GM12878 (cell line): ENCODE results near the gene TTLL11. TPM values are rescaled to one million over a fixed set of nuclear protein-coding genes. Genes with fewer than 3 reads are reported as not detected.

Experiments used
- ATAC-seq: fragments of 200-7000 bp; cut with Tn5 transposase; 3 replicates; pipeline ENCODE4 v1.9.1; 2020; ENCODE audit warnings: mild to moderate bottlenecking, moderate library complexity
- BruUV-seq: library from RNA; stranded (reverse); fragments of 400-500 nt; replicated peaks from 2 replicates; lab custom pipeline; 2021; lab: Mats Ljungman, UMichigan
- CTCF ChIA-PET: fragments of 300-600 bp; sonication (Branson Sonifier 250); formaldehyde crosslinking; extraction: SDS; loops from one replicate; lab custom pipeline; 2021; ENCODE audit warnings: inconsistent platforms; lab: Yijun Ruan, JAX
- POLR2A ChIA-PET: fragments of 350-600 bp; formaldehyde crosslinking; extraction: SDS; loops from one replicate; lab custom pipeline; 2021; ENCODE audit warnings: inconsistent platforms; lab: Charles Lee
- RAD21 ChIA-PET: fragments of 300-600 bp; sonication (Branson Sonifier 250); formaldehyde crosslinking; loops from one replicate; lab custom pipeline; 2023; ENCODE audit warnings: antibody characterized with exemption; ENCODE audit not compliant: unreplicated experiment; lab: Charles Lee
- SMC1A ChIA-PET: fragments of 300-600 bp; sonication (Branson Sonifier 250); formaldehyde crosslinking; loops from one replicate; lab custom pipeline; 2023; ENCODE audit not compliant: unreplicated experiment, uncharacterized antibody; lab: Charles Lee
- DNase-seq: peaks from one replicate; pipeline ENCODE4 v3.0.0-alpha.2; 2011; ENCODE audit warnings: low read depth, low spot score
- FAIRE-seq: peaks from 3 replicates; lab custom pipeline; 2011; peaks lifted over from hg19 to GRCh38; lab: Jason Lieb, UNC
- H2AFZ ChIP-seq: 2 replicates; pipeline ENCODE4 v1.6.0; 2011; ENCODE audit warnings: low read depth, low read length, control low read depth; ENCODE audit not compliant: control insufficient read depth
- H3K27ac ChIP-seq: 2 replicates; pipeline ENCODE4 v1.5.1; 2011; ENCODE audit warnings: control low read depth; ENCODE audit not compliant: control insufficient read depth, insufficient read depth
- H3K27me3 ChIP-seq, 2 experiments: replicated peaks in 1 of 2; 2 replicates each; pipeline versions ENCODE4 v1.6.0 to v1.6.1; 2011; ENCODE audit warnings: low read length in 1 of 2; ENCODE audit not compliant: control insufficient read depth in 2 of 2, insufficient read depth in 2 of 2
- H3K36me3 ChIP-seq, 2 experiments: 2 replicates each; pipeline ENCODE4 v1.5.1; 2011; ENCODE audit warnings: low read length in 1 of 2; ENCODE audit not compliant: control insufficient read depth in 2 of 2, insufficient read depth in 2 of 2
- H3K4me1 ChIP-seq: 2 replicates; pipeline ENCODE4 v1.6.1; 2011; ENCODE audit warnings: mild to moderate bottlenecking, low read length, moderate library complexity, mixed read lengths; ENCODE audit not compliant: control insufficient read depth, insufficient read depth
- H3K4me2 ChIP-seq: 2 replicates; pipeline ENCODE4 v1.6.0; 2011; ENCODE audit warnings: control low read depth; ENCODE audit not compliant: control insufficient read depth, insufficient read depth
- H3K4me3 ChIP-seq: fragments of 200-600 bp; sonication (generic); 2 replicates; pipeline ENCODE4 v1.5.1; 2016
- H3K79me2 ChIP-seq: 2 replicates; pipeline ENCODE4 v1.6.0; 2011; ENCODE audit warnings: low read length; ENCODE audit not compliant: control insufficient read depth, insufficient read depth
- H3K9ac ChIP-seq: 2 replicates; pipeline ENCODE4 v1.8.0; 2011; ENCODE audit warnings: low read length, control low read depth, mixed read lengths; ENCODE audit not compliant: control insufficient read depth, insufficient read depth
- H3K9me3 ChIP-seq: replicated peaks from 3 replicates; pipeline ENCODE4 v1.5.1; 2011; ENCODE audit warnings: mild to moderate bottlenecking, low read length; ENCODE audit not compliant: control insufficient read depth, insufficient read depth
- H4K20me1 ChIP-seq: 2 replicates; pipeline ENCODE4 v1.6.0; 2011; ENCODE audit not compliant: control insufficient read depth, insufficient read depth
- KLF5 ChIP-seq: fragments of 450-650 bp; IDR thresholded peaks from 2 replicates; pipeline ENCODE4 v1.6.1; 2014; ENCODE audit warnings: mild to moderate bottlenecking; ENCODE audit not compliant: partially characterized antibody
- MTA3 ChIP-seq: IDR thresholded peaks from 2 replicates; pipeline ENCODE4 v1.6.1; 2012; ENCODE audit warnings: low read length, inconsistent platforms, borderline replicate concordance
- NFXL1 ChIP-seq: fragments of 450-650 bp; IDR thresholded peaks from 2 replicates; pipeline ENCODE4 v1.6.1; 2017; ENCODE audit warnings: antibody characterized with exemption, mild to moderate bottlenecking, borderline replicate concordance
- PKNOX1 ChIP-seq: fragments of 450-650 bp; IDR thresholded peaks from 2 replicates; pipeline ENCODE4 v1.6.1; 2016; ENCODE audit warnings: mild to moderate bottlenecking
- ZNF24 ChIP-seq: fragments of 450-650 bp; IDR thresholded peaks from 2 replicates; pipeline ENCODE4 v1.6.1; 2017; ENCODE audit warnings: antibody characterized with exemption, mild to moderate bottlenecking
- WGBS: methylation state at CpG from one replicate; pipeline ENCODE4 v1.1.6; 2016; ENCODE audit warnings: low lambda C conversion rate; ENCODE audit not compliant: insufficient replicate concordance, insufficient coverage; ENCODE audit errors: missing lambda C conversion rate; 5-methylcytosine and 5-hydroxymethylcytosine counted together
- in situ Hi-C: fragments of 300-500 bp; cut with MboI; formaldehyde crosslinking; loops from 9 replicates; pipeline ENCODE4 v1.14.3; 2018; ENCODE audit warnings: mixed read lengths
- intact Hi-C: fragments of 100-400 bp; cut with micrococcal nuclease; formaldehyde crosslinking; loops from one replicate; pipeline ENCODE4 v1.14.2; 2022; ENCODE audit not compliant: unreplicated experiment
- polyA plus RNA-seq, 11 experiments: library from polyadenylated mRNA; depleted of rRNA in 4 of 11; unstranded in 6 of 11; stranded (reverse) in 5 of 11; fragments of >200 nt; fragmentation: Nextera tagmentation in 4 of 11; fragmentation: Illumina TruSeq in 1 of 11; extraction: Ambion mirVana in 4 of 11; extraction: Trizol in 1 of 11; gene quantifications; 1 replicate in 1 of 11; 2 replicates in 10 of 11; pipeline versions ENCODE4 v1.2.1 to v1.2.3, GENCODE V29; 2011 to 2016; ENCODE audit warnings: inconsistent platforms in 2 of 11, missing spikeins in 2 of 11, low read depth in 1 of 11
- total RNA-seq, 4 experiments: library from RNA; depleted of rRNA in 3 of 4; stranded (reverse); fragments of >200 nt in 3 of 4; fragmentation: Illumina TruSeq in 1 of 4; extraction: Trizol in 1 of 4; gene quantifications; 2 replicates each; pipeline versions ENCODE4 v1.2.1 to v1.2.3, GENCODE V29; 2013 to 2021

TTLL11 gene
- total and polyA plus RNA-seq, 10 of the 15 experiments (the other 5 are each of a cell fraction or from before 2014, with no cell fraction given) = 1.2 to 3.7 (median 2.9) TPM

DNA sequence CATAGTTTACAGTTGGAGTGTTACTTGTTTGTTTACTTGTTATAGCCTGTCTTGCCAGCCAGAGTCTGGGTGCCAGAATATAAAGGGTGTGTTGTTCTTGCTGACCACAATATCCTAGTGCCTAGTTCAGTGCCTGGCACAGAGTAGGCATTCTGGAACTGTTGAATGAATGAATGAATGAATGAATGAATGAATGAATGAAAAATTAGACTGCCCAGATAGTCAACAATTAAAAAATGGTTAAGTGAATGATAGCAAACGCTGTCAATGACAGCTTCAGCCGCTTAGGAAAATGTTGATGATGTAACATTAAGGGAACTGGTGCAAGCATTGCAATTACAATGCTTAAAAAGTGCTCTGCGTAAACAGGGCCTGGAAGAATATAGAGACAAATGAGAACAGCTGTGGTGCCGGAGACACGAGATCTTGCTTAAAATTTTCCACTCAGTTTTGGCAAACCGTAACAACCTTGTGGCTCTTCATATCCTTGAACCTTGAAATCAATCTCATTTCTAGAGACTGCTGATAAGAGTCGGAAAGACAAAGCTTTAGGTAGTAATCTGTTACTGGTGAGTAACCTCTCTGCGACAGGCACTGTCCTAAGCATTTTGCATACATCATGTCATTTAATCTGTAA lies 4.7 kb upstream of the TTLL11 start:
- no peak overlapping the region for H3K27ac ChIP-seq
- ChIA-PET POLR2A (interaction anchor here (0.5 kb wide), 1 partner anchor 268 kb away, joined by 3 read pairs; no protein-coding TSS in a partner anchor), CTCF (interaction anchor here (0.6 to 4.8 kb wide), 25 partner anchors 9 to 712 kb away, joined by 3 to 163 read pairs (median 9); partner anchors contain the start of genes MRRF and RBM18), SMC1A (interaction anchor here (0.7 to 3.6 kb wide), 7 partner anchors 12 to 711 kb away, joined by 3 to 41 read pairs (median 12); no protein-coding TSS in a partner anchor), RAD21 (interaction anchor here (0.8 to 3.9 kb wide), 3 partner anchors 25 to 253 kb away, joined by 3 to 76 read pairs (median 40); no protein-coding TSS in a partner anchor)
- TF ChIP-seq KLF5 = no peak
- TF ChIP-seq ZNF24 = peak; percentile 55; the same call in 1 of the 2 replicates
- TF ChIP-seq PKNOX1 = no peak
- TF ChIP-seq NFXL1 = no peak
- no peak for TF ChIP-seq MTA3
- WGBS = 31% methylated on average over 8 of the region's 8 CpGs
- no peaks in the 10 kb centered on the region for H3K4me1 ChIP-seq
- H3K9me3 ChIP-seq = no peaks in the 10 kb centered on the region
- no peak overlapping the region for H3K4me3 ChIP-seq
- no peak overlapping the region for H3K9ac ChIP-seq
- BruUV-seq = no TSS peak
- ATAC-seq (no peak), FAIRE-seq (no peak), DNase-seq (no peak)
- no peak overlapping the region for H2AFZ ChIP-seq
- no peak overlapping the region for H3K4me2 ChIP-seq
- intact Hi-C loops = loop anchor here (2.0 kb wide), 2 partner anchors 355 to 713 kb away; no protein-coding TSS in a partner anchor
- H3K79me2 ChIP-seq = no peaks in the 10 kb centered on the region; the same call in 1 of the 2 replicates
- H4K20me1 ChIP-seq = no peaks in the 10 kb centered on the region
- in situ Hi-C loops = loop anchor here (10.0 kb wide), 1 partner anchor 717 kb away; no protein-coding TSS in a partner anchor
- no peaks in the 10 kb centered on the region for H3K36me3 ChIP-seq
- H3K27me3 ChIP-seq = no peaks in the 10 kb centered on the region; a peak in 1 of 4 replicates
